HFFc6 (cell line): ENCODE data around the gene RBM17. TPM values are rescaled to one million over a fixed set of nuclear protein-coding genes. Genes with fewer than 3 reads are reported as not detected.

Source experiments
- DNase-seq: peaks from one replicate; pipeline ENCODE4 v3.0.0-alpha.2; 2018
- H3K27ac Mint-ChIP-seq: 2 replicates; pipeline ENCODE4 v1.8.0; 2020; ENCODE audit warnings: mild to moderate bottlenecking, mixed read lengths
- H3K27me3 Mint-ChIP-seq: 2 replicates; pipeline ENCODE4 v1.8.0; 2021; ENCODE audit warnings: mild to moderate bottlenecking, moderate library complexity, mixed read lengths; ENCODE audit not compliant: insufficient read depth
- H3K36me3 Mint-ChIP-seq: 2 replicates; pipeline ENCODE4 v1.8.0; 2021; ENCODE audit warnings: low read depth, mixed read lengths
- H3K4me1 Mint-ChIP-seq: 2 replicates; pipeline ENCODE4 v1.8.0; 2020; ENCODE audit warnings: low read depth, mixed read lengths
- H3K4me3 Mint-ChIP-seq: 2 replicates; pipeline ENCODE4 v1.8.0; 2020; ENCODE audit warnings: mild to moderate bottlenecking, moderate library complexity, mixed read lengths
- H3K9me3 Mint-ChIP-seq: 2 replicates; pipeline ENCODE4 v1.8.0; 2020; ENCODE audit warnings: mild to moderate bottlenecking, mixed read lengths
- total RNA-seq, 6 experiments: library from RNA; stranded (reverse); fragmentation: NEBNext Ultra II Directional; extraction: Animal tissue kit (Norgen Biotek cat#: 25700); gene quantifications; 2 replicates in 1 of 6; 3 replicates in 5 of 6; pipeline ENCODE4 v1.2.3, GENCODE V29; 2021
- TF ChIP-seq, protein P1 (sequence below): fragments of 200-600 bp; sonication (generic); IDR thresholded peaks from 2 replicates; pipeline ENCODE4 v1.5.0; 2021; ENCODE audit warnings: antibody characterized with exemption, mild to moderate bottlenecking

RBM17 gene
- total RNA-seq, 6 experiments from 2014 or later = 53.4 to 75.2 (median 66.3) TPM

DNA sequence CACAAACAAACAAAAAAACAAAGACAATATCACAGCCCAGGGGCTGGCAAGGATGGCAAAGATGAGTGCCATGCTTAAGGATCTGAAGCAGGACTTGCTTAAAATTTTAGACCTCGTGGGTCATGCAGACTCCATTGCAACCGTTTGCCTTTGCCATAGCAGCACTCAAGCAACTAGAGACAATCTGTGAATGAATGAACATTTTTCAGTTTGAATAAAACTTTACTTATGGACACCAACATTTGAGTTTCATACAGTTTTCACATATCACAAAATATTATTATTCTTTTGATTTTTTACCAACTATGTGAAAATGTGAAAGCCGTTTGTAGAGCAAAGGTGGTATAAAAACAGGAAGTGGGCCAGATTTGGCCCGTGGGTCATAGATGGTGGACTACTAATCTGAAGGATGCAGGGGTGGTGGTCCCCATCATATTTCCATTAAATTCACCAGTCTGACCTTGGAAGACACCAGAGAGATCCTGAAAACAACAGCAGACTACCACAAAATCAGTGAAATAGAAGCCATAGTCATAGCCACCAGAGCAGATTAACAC lies 8.3 kb upstream of the RBM17 start:
- Mint-ChIP-seq H3K9me3 (peaks cover 7% of the 10 kb centered on the region; the same call in 1 of the 2 replicates), H3K27ac (no peak overlapping the region), H3K4me3 (no peak overlapping the region), H3K4me1 (peaks cover 13% of the 10 kb centered on the region), H3K36me3 (no peaks in the 10 kb centered on the region), H3K27me3 (peaks cover 45% of the 10 kb centered on the region)
- TF ChIP-seq, protein P1, sequence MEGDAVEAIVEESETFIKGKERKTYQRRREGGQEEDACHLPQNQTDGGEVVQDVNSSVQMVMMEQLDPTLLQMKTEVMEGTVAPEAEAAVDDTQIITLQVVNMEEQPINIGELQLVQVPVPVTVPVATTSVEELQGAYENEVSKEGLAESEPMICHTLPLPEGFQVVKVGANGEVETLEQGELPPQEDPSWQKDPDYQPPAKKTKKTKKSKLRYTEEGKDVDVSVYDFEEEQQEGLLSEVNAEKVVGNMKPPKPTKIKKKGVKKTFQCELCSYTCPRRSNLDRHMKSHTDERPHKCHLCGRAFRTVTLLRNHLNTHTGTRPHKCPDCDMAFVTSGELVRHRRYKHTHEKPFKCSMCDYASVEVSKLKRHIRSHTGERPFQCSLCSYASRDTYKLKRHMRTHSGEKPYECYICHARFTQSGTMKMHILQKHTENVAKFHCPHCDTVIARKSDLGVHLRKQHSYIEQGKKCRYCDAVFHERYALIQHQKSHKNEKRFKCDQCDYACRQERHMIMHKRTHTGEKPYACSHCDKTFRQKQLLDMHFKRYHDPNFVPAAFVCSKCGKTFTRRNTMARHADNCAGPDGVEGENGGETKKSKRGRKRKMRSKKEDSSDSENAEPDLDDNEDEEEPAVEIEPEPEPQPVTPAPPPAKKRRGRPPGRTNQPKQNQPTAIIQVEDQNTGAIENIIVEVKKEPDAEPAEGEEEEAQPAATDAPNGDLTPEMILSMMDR = no peak
- no peak for DNase-seq

DNA sequence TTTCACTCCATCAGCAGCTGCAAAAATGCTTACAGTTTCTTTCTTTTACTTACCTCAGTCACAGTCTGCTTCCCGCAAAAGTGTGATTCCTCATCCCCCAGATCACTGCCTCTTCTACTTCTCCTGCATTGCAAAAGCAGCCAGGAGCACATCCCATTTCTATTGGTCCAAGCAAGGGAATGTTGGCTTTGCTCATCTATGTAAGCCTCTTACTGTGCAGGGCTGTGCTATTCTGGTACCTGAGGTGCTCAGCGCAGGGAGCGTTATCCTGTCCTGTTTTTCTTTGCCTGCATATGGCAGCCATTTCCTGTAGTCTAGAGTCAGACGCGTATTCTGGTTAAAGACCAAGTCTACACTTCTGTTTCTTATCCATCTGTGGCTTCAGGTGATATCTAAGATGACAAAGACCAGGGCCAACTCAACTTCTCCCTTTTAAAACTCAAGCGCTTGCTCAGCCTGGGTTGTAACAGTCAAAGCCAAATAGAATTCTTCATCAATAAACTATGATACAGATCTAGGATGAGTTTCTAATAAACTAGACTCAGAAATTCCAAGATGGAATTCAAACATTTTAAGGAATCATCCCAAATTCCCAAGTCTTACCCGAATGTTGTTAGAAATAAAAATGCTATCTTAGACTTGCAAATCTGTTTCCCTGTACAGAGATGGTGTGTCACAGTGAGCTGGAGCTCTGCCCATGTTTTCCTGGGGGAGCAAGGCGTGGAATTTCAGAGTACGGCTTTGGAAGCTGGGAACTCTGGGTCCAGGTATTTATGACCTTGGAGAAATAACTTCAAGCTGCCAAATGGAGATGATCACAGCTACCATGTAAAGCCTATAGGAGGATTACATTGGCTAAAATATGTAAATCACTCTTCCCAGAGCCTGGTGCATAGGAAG lies 6.1 kb upstream of the RBM17 start:
- no peak overlapping the region; the same call in 1 of the 2 replicates for H3K4me3 Mint-ChIP-seq
- H3K27ac Mint-ChIP-seq = no peak overlapping the region
- peaks cover 7% of the 10 kb centered on the region; the same call in 1 of the 2 replicates for H3K9me3 Mint-ChIP-seq
- peaks cover 31% of the 10 kb centered on the region for H3K27me3 Mint-ChIP-seq
- H3K4me1 Mint-ChIP-seq = peaks cover 21% of the 10 kb centered on the region
- TF ChIP-seq, protein P1 = no peak
- H3K36me3 Mint-ChIP-seq = no peaks in the 10 kb centered on the region
- DNase-seq = no peak

DNA sequence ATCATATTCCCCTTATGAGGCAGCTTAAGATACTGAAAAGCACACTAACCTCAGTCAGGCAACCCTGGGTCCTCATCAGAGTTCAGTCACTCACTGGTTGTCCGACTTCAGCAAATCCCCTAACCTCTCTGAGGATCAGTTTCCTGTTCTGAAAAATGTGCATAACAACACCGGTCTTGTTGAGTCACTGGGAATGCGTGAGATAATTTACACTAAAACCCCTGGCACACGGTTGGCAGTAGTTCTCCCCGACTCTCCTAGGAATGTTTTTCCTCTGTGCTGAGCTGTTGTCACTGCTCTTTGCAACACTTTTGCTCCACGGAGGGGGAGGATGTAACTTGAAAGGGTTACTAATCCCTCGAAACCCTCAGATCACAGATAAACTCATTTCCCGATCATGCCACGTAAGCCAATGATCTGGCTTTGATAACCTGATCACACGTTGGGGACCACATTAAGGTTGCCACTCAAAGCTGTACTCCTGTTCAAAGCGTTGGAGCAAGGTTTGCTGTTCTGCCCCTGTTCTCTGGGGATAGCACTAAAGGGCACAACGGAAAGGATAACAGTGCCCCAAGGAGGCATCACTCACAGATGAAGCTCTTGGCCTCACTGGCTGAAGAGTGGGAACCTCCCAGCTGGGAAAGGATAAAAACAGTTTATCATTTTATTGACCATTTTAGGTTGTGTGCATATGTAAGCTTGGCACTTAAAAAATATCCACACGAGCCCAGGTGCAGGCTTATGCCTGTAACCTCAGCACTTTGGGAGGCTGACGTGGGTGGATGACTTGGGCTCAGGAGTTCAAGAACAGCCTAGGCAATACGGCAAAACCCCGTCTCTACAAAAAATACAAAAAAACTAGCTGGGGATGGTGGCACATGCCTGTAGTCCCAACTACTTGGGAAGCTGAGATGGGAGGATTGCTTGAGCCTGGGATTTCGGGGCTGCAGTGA lies 5.0 kb upstream of the RBM17 start:
- Mint-ChIP-seq H3K27me3 (peaks cover 29% of the 10 kb centered on the region), H3K4me1 (peaks cover 27% of the 10 kb centered on the region), H3K4me3 (peak overlapping the region; percentile 21), H3K27ac (no peak overlapping the region), H3K9me3 (peaks cover 7% of the 10 kb centered on the region; the same call in 1 of the 2 replicates), H3K36me3 (no peaks in the 10 kb centered on the region)
- TF ChIP-seq, protein P1 = no peak
- no peak for DNase-seq

DNA sequence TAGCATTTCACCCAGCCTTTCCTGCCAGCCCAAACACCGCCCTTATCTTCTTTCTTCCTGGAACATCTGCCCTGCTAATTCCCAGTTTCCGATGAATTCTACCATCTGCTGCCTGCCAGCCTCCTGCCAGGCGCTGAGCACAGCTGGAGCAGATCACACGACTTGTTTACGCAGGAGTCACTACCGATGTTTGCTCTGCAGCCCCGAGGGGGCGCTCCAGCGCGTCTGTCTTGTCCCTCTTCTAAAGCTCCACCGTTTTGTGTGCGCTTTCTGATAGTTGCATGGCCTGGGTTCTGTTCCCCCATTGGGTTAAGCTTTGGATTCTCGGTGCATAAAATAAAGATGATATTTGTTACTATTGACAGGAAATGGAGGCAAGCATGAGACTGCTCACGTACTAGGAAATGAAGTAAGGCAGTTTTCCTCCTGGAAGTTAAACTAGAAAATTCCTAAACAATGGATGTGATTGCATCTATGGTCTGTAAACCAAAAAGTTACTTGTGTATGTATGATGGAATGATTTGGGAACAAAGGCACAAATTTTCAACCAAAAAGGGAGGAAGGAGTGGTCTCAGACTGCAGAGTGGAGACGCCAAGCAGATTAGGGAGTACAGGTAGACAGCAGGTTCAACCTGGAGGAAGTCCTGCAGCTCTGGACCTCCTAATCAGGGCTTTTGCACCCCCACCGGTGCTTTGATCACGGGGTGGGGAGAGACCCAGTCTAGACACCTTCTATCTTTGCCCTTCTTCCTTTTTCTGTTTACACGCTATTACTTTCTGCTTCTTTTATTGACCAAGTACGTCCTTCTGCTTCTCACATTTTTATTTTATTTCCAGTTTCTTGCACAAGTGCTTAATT lies 2.2 kb upstream of the RBM17 start:
- Mint-ChIP-seq H3K4me1 (peaks cover 47% of the 10 kb centered on the region), H3K36me3 (no peaks in the 10 kb centered on the region), H3K27me3 (peaks cover 22% of the 10 kb centered on the region), H3K27ac (no peak overlapping the region), H3K4me3 (peak overlapping the region; percentile 70), H3K9me3 (peaks cover 7% of the 10 kb centered on the region; the same call in 1 of the 2 replicates)
- DNase-seq = peak; percentile 73
- TF ChIP-seq, protein P1 = peak; percentile 88
